GM10266 (cell line): ENCODE results near the gene PIP4K2C.
"Not testable (repeated sequence)": the region's sequence is repeated elsewhere in the genome, so short reads cannot be mapped to it uniquely, and the experiment has no call there.

ENCODE experiments used
- DNase-seq: peaks from one replicate; pipeline ENCODE4 v3.0.0; 2012; ENCODE audit errors: extremely low spot score
- CTCF ChIP-seq: IDR thresholded peaks from 2 replicates; pipeline ENCODE4 v1.5.1; 2012; ENCODE audit warnings: mild to moderate bottlenecking, low read depth; ENCODE audit not compliant: control insufficient read depth, insufficient read depth; ENCODE audit errors: missing control alignments

Gene PIP4K2C

GRCh38 chr12:57582440-57582839 lies 8.6 kb upstream of the PIP4K2C start:
- DNase-seq = no peak
- TF ChIP-seq CTCF = no peak

- TF ChIP-seq CTCF = peak; percentile 93
Observed at GRCh38 chr12:57583008-57583831, 7.8 kb upstream of the PIP4K2C start.

GRCh38 chr12:57584050-57584449 lies 6.9 kb upstream of the PIP4K2C start:
- DNase-seq = no peak
- TF ChIP-seq CTCF = no peak

More at GRCh38 chr12:57583008-57583831, 7.8 kb upstream of the PIP4K2C start:
- DNase-seq = peak; percentile 87

- DNase-seq = no peak
- no peak for TF ChIP-seq CTCF
Observed at GRCh38 chr12:57584690-57585089, 6.3 kb upstream of the PIP4K2C start.

GRCh38 chr12:57585156-57585555 lies 5.8 kb upstream of the PIP4K2C start:
- TF ChIP-seq CTCF = no peak
- no peak for DNase-seq

GRCh38 chr12:57586128-57586527 lies 4.9 kb upstream of the PIP4K2C start:
- no peak for TF ChIP-seq CTCF
- DNase-seq = no peak

- no peak for TF ChIP-seq CTCF
Observed at GRCh38 chr12:57586832-57587429, 4.1 kb upstream of the PIP4K2C start.

GRCh38 chr12:57588951-57589610 lies 1.9 kb upstream of the PIP4K2C start:
- not testable (repeated sequence) for DNase-seq

More at GRCh38 chr12:57586832-57587429, 4.1 kb upstream of the PIP4K2C start:
- DNase-seq = no peak
